RPMI7951 (cell line): ENCODE data around the gene HAPLN3. TPM values are rescaled to one million over a fixed set of nuclear protein-coding genes. Genes with fewer than 3 reads are reported as not detected.

Experiments used
- DNase-seq: peaks from one replicate; pipeline ENCODE4 v3.0.0-alpha.2; 2012; ENCODE audit warnings: low read depth
- total RNA-seq: library from RNA; depleted of rRNA; stranded (reverse); fragments of >200 nt; shearing (Covaris generic); gene quantifications from 2 replicates; pipeline ENCODE4 v1.2.3, GENCODE V29; 2014

The HAPLN3 gene
- total RNA-seq, 1 experiment from 2014 or later: 18.4 TPM

GRCh38 chr15:88911766-88912118 lies 16.4 kb upstream of the HAPLN3 start:
- DNase-seq: no peak

DNA sequence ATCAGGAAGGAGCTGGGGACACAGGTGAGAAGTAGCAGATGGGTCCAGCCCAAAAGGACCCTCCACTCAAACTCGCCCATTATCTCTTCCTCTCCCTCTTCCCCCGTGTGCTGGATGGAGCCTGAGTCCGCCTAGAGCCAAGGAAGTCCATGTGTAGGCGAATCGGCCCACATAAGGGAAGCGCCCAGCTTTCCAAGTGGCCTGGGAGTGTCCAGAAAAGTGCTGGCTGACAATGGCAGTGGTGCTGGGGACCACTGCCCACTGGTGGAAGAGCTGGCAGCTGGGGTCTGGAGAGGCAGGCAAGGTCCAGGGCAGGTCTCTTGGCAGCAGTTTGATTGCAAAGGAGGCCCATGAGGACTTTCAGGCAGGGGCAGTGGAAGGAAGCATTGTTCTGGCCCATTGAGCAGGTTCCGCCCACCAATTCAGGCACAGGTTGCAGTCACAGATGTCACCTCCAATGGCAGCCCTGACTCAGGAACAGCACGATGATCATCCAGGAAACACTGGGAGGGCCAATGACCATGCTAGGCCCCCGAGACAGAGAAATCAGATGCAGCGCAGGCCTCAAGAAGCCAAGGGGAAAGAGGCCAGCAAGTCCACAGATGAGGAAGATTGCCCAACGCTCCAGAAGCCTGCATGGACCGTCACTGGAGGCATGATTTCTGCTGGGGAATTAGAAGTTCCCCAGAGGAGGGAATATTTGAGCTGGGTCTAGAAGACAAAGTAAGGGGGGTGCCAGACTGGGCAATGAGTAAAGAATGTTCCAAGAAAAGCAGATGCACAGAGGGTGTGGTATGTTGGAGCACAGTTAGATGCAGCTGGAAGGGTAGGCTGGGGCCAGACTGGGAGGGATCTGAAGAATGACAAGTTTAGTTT lies 14.8 kb upstream of the HAPLN3 start:
- no peak for DNase-seq

GRCh38 chr15:88908697-88909621 lies 13.6 kb upstream of the HAPLN3 start:
- no peak for DNase-seq

DNA sequence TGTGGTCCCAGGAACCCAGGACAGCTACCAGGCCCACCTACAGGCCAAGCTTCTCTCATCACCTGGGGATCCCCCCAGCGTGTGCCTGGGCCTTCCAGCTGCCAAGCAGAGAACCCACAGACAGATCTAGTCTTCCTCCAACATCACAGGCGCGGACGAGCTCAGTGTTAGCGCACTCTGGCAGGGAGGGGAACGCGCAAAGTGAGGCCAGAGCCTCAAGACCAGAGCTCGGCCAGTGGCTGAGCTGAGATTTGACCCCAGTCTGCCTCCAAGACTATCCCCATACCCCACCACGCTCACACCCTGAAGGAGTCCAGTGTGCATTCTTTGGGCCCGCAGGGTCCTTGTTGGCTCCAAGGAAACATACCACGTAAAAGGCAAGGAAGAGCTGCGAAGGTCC lies 12.8 kb upstream of the HAPLN3 start:
- no peak for DNase-seq

DNA sequence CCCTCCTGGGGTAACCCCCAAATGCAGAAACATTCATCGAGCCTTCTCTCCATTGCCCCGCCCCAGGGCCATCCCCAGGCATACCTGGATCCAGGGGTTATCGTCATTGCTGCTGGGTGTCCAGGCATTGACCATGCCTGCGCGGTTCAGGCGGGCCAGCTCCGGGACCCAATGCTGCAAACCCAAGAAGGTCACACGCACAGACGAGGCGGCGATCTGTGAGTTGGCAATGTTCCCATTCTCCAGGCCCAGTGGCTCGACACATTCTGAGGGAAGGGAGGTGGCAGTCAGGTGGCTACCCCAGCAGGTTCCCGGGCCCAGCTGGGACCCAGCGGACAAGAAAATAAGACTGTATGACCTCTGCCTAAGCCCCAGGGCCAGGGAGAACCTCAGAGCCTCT lies 11.8 kb upstream of the HAPLN3 start:
- DNase-seq: no peak

DNA sequence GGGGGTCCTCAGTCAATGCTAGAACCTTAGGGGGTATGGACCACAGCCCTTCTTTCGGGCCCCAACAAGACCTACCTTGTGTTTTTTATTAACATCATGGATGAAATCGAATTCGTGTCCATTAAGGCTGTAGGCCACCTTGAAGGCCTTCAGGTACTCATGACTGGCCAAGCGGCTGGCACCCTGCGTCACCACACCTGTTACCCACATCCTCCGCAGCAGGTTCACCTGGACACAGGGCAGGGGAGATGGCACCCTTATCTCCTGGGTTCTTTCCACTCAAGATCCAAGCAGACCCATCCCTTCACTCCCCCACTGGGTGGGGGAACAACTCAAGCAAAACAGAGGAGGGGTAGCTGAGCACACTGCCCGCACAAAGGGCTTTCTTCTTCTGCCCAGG lies 11.2 kb upstream of the HAPLN3 start:
- no peak for DNase-seq

GRCh38 chr15:88906130-88906529 lies 10.8 kb upstream of the HAPLN3 start:
- no peak for DNase-seq

GRCh38 chr15:88905576-88905975 lies 10.2 kb upstream of the HAPLN3 start:
- no peak for DNase-seq

DNA sequence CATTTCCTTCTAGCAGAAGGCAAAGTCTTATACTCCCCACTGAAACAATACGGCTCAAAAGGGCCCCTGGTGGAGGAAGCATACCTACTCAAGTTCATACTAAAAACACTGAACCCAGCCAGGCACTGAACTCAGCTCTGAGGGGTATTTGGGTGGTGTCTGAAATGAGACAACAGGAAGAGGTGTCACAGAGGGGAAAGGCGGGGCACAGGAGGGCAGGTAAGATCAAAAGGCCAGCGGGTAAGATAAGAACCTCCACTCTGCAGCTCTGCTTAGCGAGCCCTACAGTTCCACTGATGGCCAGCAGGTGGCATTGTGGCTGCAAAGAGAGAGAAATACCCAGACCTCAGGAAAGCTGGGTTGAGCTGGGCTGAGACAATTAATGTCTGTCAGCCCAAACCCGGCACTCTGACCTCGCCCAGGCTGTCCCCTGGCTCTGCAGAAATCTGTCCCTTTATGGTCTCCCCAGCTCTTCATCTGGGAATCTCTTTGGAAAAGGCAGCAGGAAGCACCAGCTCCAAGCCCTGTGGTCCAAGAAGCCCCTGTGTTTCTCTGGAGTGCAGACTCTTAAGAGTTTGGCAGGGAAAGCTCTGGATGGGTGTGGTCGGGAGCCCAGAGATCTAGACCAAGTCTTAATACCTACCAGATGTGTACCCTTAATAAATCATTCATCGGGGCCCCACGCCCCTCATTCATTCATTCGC lies 9.4 kb upstream of the HAPLN3 start:
- DNase-seq: peak; percentile 74

GRCh38 chr15:88904257-88904623 lies 8.9 kb upstream of the HAPLN3 start:
- no peak for DNase-seq

DNA sequence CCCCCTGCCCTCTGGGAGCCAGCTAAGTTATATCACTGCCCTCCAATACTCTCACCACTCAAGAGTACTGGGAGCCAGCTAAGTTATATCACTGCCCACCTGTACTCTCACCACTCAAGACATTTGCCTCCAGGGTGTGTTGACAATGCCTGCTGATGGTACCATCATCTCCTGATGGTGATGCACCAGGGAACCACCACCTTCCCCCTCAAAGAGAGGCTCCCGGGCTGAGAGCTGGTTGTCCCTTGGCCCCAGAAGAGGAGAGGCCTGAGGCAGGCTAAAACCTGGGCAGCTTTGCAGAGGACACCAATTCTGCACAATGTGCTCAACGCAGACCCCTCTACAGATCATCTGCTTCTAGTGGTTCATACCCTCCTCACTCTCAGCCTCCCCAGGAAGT lies 7.5 kb upstream of the HAPLN3 start:
- no peak for DNase-seq

DNA sequence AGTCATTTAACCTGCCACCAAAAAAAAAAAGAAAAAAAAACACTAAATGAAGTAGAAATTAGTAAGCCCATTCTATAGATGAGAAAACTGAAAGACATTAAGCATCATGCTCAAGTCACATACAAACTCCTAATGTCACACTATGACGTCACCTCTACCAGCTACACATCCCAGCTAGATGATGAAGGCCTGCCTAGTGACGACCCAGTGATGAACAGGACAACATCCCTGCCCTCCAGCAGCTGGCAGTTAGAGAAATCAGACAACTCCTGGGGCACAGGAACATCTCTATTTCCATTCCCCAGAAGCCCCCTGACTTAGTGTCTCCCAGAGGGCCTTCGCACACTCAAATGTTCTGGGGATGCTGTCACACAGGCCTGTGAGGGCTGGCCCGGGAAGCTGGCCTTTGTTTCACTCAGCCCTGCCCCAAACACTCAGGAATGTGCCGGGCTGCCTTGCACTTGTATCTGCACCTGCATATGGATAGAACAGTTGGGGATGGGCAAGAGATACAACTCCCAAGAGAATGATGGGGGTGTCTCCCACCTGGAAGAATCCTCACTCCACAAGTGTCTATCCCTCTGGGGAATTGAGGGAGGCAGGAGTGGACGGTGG lies 7.0 kb upstream of the HAPLN3 start:
- DNase-seq: no peak

DNA sequence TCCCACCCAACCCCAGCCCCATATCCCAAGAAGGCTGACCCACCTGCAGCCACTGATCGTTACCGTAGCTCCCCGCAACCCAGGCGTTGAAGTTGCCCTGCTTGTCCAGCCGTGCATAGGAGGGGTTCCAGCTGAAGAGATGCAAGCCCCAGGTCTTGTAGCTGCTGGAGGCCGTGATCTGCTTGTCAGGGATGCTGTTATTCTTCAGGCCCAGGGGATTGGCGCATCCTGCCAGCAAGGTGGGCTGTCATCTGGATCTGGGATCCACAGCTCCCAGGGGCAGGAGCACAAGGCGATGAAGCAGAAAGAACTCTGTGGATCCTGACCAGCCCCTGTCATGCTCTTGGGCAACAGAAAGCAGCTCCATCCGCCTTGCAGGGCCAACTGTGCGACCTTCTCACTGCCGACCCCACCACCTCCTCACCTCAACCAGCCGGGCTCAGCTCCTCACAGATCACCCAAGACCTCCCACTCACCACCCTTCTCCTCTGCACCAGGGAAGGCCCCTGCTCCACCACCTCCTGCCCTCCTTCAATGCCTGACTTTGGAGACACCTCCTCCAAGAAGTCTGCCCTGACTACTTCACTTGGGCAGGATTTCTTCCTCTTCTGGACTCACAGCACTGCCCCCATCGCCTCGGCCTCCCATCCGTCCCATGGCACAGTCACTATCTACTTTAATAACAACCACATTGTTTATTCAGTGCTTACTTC lies 6.3 kb upstream of the HAPLN3 start:
- DNase-seq: no peak

DNA sequence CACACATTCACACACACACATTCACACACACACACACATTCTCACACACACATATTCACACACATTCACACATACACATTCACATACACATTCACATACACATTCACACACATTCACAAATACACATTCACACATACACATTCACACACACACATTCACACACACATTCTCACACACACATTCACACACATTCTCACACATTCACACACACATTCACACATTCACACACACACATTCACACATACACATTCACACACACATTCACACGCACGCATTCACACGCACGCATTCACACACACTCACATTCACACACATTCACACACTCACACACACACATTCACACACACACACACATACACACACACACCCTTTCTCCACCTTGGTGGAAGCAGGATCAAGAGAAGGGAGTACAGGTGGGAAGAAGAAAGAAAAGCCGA lies 5.7 kb upstream of the HAPLN3 start:
- DNase-seq: no peak

- peak; percentile 69 for DNase-seq
Measured at GRCh38 chr15:88900309-88900981, 5.1 kb upstream of the HAPLN3 start.

DNA sequence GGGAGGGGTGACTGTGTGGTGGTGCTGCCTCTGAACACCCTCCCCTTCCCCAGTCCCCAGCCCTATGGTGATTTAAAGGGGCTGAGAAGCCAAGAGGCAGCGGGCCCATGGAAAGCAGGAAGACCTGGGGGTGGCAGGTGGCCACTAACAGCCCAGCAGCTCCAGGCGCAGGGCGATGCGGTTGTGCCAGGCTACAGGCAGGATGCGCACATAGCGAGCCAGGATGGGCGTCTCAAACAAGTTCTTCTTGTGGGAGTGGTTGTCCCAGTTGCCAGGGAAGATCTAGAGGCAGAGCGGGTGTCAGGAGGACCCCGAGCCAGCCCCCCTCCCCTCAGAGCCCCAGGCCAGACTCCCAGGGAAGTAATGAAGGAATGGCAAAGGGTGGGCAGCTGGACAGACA lies 3.9 kb upstream of the HAPLN3 start:
- DNase-seq: no peak

- DNase-seq: no peak
Measured at GRCh38 chr15:88898736-88899135, 3.4 kb upstream of the HAPLN3 start.

DNA sequence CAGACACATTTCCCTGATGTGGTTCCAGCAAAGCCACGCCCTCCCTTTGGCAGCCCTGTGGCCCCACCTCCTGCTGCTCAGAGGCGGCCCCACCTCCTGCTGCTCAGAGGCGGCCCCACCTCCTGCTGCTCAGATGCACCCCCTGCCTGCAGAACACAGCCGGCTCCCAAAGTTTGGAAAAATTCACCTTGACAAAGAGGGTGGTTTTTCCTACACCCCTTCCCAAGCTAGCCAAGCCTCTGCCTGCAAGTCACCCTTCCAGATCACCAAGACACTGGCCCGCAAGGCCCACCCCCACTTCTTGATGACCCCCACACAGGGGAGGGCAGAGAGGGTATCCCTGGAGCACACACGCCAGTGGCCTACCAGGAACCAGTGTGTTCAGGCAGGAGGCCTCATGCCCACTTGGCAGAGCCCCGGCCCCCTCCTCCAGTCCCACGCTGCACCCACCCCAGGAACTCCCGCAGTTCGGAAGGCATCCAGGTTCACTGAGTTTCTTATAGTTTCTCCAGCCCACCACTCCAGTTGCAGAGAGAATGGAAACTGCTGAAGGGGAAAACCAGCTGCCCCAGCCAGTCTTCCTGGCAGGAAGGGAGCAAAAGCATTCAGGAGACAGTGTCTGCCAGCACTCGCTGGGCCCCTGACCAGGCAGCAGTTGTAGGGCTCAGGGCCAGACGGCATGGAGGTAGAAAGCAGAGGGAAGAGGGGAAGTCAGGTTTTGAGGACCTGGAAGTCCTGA lies 2.3 kb upstream of the HAPLN3 start:
- DNase-seq: peak; percentile 88

DNA sequence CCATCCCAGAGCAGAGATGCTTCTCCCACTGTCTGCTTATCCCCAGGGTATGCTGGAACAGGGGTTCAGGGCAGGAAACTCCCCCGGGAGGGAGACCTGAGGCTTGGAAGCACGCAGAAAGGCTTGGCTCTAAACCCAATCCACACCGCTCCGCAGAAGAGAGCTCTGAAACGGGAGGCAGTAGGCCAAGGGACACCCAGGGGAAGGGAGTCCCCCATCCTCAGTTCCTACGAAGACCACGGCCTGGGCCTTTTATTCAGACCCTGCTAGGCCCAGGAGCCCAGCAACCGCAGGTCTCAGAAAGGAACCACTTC lies 1.8 kb upstream of the HAPLN3 start:
- DNase-seq: no peak
